NCI-H2107 (cell line): ENCODE measurements around the gene CDH22.

Experiments
- DNase-seq: peaks from one replicate; lab custom pipeline; 2025; lab: John Stamatoyannopoulos, UW

The CDH22 gene

DNA sequence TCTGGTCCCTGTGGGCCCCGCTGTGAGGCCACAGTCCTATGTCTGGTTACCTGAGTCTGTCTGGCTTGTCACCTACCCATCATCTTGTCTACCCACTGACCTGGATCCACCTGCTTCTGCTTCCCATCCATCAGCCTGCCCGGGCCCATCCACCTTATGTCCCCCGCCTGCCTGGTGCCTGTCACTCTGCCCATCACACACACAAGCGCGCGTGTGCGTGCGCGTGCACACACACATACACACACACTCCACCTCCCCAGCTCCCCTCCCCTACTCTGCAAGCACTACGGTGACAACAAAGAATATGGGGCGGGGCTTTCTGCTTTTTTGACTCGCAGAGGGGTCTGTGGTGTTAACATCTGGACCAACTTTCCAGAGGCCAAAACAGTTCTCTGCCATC, 8.0 kb downstream of the CDH22 start:
- DNase-seq, result no peak

- DNase-seq, result no peak
Measured at GRCh38 chr20:46299078-46299477, 9.2 kb downstream of the CDH22 start.

DNA sequence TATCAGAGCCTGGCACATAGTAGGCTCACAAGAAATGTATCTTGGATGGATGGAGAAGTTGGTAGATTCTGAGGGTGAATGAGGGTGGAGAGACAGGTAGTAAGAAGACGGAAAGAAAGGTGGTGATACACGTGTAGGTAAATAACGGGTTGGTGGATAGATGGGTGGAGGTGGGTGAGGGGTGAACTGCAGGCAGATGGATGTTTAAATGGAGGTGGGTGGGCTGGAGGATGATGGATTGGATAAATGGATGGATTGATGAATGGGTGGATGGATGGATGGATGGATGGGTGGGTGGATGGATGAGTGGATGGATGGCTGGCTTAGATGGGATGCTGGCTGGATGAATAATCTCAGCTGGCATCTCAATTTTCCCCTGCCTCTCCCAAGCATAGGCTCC, 9.9 kb downstream of the CDH22 start:
- no peak for DNase-seq

DNA sequence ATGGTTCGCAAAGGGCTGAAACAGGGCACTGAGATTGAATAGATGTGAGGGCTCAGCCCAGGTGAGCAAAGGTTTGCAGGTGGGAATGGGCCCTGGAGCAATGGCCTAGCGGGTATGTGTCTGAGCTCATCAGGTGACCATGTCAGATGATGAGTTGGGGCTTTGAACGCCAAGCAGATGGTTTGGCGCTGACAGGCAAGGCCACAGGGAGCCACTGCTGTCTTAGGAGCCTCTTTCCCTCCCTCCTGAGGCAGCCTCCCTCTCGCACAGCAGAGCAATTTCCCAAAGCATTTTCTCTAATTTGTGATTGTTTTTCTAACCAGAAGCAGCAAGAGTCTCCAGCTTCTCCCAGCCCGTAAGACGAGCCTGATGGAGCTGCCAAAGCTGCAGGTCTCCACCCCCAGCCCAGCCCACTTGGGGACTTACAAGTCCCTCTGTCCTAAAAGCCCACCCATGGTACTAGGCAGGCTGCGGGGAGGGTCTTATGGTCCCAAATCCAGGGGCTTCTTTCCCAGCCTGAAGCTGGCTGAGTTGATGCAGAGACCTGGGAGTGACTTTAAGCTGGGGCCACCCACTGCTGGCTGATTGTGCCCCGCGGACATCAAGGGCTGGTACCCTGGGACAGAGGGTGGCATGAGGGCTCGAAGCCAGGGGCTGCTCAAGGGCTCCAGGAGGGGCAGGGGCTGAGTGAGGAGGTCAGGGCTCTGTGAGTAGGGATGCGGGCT, 11.6 kb downstream of the CDH22 start:
- no peak for DNase-seq

GRCh38 chr20:46293084-46293483, 15.2 kb downstream of the CDH22 start:
- no peak for DNase-seq

GRCh38 chr20:46291401-46291800, 16.9 kb downstream of the CDH22 start:
- no peak for DNase-seq

DNA sequence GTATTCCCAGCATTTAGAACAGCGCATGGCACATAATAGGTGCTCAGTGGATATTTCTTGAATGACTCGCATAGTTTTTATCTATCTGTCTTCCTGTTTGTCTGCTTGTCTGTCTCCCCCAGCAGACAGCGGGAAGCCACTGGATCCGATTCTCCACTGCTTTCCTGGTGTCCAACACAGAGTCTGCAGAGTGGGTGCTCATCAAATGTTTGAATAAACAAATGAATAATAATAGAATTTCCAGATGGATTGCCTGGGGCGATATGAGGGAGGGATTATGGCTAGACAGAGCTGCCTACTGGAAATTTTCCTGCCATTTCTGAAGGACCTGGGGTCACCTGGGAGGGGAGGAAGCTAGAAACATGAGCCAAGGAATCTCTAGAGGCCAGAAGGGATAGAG, 18.9 kb downstream of the CDH22 start:
- DNase-seq, result no peak

GRCh38 chr20:46286977-46287376, 21.3 kb downstream of the CDH22 start:
- no peak for DNase-seq

DNA sequence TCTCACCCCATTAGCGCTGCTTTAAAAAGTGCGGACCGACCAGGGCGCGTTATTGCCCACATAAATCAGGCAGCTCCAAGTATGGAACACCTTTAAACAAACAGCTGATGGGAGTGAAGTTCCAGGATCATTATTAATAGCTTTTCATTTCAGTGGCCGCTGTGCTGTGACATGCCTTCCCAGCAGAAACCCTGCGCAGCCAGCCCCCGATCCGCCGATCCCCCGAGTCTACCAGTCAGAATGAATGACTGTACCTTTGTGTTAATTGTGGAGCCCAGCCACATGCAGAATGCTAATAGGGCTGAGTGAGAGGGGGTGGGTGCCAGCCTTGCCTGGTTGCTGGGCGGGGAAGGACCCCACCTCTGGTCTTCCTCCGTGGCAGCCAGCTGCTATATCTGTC, 21.9 kb downstream of the CDH22 start:
- DNase-seq, result no peak

DNA sequence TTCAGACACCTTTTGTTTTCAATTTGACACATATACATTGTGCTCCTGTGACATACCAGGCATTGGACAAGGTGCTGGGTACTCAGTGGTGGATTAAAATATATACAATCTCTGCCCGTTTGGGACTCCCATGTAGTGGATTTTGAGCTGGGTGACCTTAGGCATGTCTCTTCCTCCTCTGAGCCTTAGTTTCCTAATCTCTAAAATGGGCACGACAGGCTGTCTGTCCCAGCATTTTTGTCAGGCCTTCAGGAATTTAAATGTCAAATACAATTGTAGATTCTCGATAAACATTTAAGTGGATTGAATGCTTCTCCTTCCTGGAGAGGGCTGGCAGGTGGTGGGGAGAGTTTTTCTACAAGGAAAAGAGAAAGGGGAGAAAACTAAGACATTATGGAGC, 22.6 kb downstream of the CDH22 start:
- no peak for DNase-seq

GRCh38 chr20:46285072-46285471, 23.2 kb downstream of the CDH22 start:
- DNase-seq, result no peak

GRCh38 chr20:46284040-46284427, 24.3 kb downstream of the CDH22 start:
- no peak for DNase-seq

DNA sequence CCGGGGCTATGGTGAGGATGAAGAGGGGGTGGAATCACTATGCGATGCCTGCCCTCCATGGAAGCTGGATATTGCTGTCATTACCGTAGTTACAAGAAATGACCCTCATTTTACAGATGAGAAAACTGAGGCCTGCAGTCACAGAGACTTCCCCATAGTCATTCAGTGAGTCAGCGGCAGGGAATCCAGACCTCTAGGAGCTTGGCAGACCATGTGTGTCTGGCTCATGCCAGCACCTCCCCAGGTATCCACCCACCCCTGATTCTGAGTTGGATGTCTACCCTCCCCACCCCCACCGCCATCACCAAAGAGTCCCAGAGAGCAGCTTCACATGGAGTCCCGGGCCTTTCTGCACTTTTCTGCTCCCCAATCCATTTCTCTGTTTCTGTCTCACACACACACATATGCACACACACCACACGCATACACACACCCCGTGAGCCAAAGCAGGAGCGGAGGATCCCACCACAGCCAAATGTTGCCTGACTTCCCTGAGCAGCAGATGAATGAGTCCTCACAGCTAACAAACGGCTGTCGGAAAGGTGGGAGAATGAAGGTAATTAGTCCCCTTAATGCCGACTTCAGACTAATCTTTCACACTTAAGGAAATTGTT, 24.8 kb downstream of the CDH22 start:
- DNase-seq, result no peak

GRCh38 chr20:46282669-46283068, 25.6 kb downstream of the CDH22 start:
- DNase-seq, result no peak

GRCh38 chr20:46279103-46279502, 29.2 kb downstream of the CDH22 start:
- no peak for DNase-seq

- no peak for DNase-seq
Measured at GRCh38 chr20:46277602-46278001, 30.7 kb downstream of the CDH22 start.

- DNase-seq, result no peak
Measured at GRCh38 chr20:46276531-46276930, 31.8 kb downstream of the CDH22 start.

GRCh38 chr20:46275091-46275490, 33.2 kb downstream of the CDH22 start:
- DNase-seq, result no peak

GRCh38 chr20:46273717-46274116, 34.6 kb downstream of the CDH22 start:
- no peak for DNase-seq

- DNase-seq, result no peak
Measured at GRCh38 chr20:46272389-46273047, 35.8 kb downstream of the CDH22 start.

GRCh38 chr20:46270977-46271744, 37.1 kb downstream of the CDH22 start:
- no peak for DNase-seq

- no peak for DNase-seq
Measured at GRCh38 chr20:46269372-46269771, 38.9 kb downstream of the CDH22 start.

DNA sequence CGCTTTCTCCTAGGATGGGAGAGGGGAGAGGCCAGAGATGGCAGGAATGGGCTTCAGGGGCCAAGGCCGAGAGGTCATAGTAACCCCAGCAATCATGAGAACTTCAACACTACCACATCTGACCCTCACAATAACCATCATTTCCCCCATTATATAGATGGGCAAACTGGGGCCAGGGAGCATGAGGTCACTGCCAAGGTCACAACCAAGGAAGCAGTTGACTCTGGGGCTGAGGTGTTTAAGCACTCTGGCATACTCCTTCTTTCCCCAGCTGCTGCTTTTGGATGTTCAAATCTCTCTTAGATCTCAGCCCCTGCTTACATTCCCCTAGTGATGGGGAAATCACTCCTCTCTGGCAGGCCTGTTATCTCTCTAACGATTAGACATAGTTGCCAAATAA, 39.6 kb downstream of the CDH22 start:
- DNase-seq, result no peak
